Erythroblast (primary cell): ENCODE measurements around the gene PLPP6.

ENCODE experiments used
- DNase-seq, 2 experiments: peaks; one replicate each; lab custom pipeline; 2025; lab: John Stamatoyannopoulos, UW
- GATA1 ChIP-seq: IDR thresholded peaks from 2 replicates; pipeline ENCODE4 v1.6.1; 2011; ENCODE audit warnings: low read depth, mild to moderate bottlenecking, control low read depth, low read length, moderate library complexity
- POLR2A ChIP-seq: IDR thresholded peaks from 2 replicates; pipeline ENCODE4 v1.6.1; 2011; ENCODE audit warnings: mild to moderate bottlenecking, low read length

PLPP6 gene

GRCh38 chr9:4674783-4675182, 12.7 kb downstream of the PLPP6 start:
- TF ChIP-seq POLR2A (no peak), GATA1 (no peak)
- no peak for DNase-seq

DNA sequence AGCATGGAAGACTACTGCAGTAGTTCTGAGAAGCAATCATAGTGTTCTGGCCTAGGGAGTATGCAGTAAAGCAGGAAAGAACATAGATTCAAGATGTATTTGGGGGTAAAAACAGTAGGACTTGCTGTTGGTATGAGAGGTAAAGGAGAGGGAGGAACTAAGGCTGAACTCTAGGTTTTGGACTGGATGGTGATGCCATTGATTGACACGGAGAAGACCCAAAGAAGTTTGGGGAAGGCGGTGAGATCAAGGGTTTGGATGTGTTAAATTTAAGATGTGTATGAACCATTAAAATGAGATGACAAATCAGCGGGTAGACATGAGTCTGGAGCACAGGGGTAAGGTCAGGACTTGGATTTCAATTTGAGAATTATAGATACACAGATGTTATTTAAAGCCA, 15.3 kb downstream of the PLPP6 start:
- TF ChIP-seq POLR2A (no peak), GATA1 (no peak)
- DNase-seq, result no peak

- no peak for TF ChIP-seq GATA1
- TF ChIP-seq POLR2A, result no peak
- DNase-seq, result peak; percentile 76 to 83
Observed at GRCh38 chr9:4678679-4679267, 16.7 kb downstream of the PLPP6 start.

DNA sequence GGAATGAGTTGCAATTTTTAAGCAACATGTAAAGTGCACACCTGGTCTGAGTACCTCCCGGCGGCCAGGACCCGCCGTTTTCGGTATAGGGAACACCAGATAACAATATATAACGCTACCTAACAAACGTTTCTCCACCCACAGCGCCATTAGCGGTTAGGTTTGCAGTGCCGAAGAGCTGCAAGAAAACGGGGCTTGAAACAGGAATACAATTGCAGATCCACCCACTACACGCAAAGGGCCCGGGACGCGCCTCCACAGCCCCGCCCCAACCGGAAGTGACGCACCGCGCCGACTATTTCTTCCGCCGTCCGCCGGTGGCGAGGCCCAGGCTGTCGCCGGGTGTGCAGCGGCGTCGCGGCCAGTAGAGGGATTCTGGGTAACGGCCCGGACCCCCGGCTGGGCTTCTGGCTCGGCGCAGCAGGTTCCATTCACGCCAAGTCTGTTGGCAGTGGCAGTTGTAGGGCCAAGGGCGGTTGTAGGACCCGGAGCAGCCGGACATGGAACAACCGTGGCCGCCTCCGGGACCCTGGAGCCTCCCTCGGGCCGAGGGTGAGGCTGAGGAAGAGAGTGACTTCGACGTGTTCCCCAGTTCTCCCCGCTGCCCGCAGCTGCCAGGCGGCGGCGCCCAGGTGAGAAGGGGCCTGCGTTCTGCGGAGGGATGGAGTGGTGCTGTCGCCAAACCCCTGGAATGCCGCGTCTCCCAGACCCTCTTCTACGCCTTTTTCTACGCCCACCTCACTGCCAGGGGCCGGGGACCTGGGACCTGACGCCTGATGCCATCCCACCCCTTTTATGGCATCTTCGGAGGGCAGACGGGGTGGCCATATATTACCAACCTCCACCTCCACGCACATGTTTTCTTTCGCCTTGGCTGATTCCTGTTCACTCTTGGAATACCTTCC, 17.4 kb downstream of the PLPP6 start, which contains the start of gene CDC37L1:
Gene CDC37L1 (plus strand): TSS at position 302 of the 905 bp plus-strand sequence. CDS start 199 bp downstream, at position 501.
- TF ChIP-seq POLR2A (peak; percentile 99), GATA1 (no peak)
- peak; percentile 98 to 99 for DNase-seq

DNA sequence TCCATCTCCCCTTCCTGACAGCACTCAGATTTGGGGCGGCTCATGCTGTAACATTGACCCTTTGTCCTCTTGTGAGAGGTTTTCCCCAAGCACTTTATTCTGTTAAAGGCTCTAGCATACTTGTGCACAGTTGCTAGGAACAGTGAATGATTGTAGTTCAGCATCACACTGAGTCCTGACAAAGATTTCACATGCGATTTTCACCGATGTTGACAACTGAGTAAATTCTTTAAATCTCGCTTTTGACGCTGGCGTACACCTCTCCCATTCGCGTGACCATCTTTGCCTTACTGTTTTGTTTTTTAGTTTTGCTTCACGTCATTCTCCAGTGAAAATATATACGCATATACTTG, 18.1 kb downstream of the PLPP6 start:
- TF ChIP-seq GATA1 (no peak), POLR2A (no peak)
- peak; percentile 56 to 77 for DNase-seq

- TF ChIP-seq POLR2A, result no peak
- no peak for TF ChIP-seq GATA1
- DNase-seq, result peak; percentile 65 to 82
Observed at GRCh38 chr9:4680750-4681149, 18.7 kb downstream of the PLPP6 start.

DNA sequence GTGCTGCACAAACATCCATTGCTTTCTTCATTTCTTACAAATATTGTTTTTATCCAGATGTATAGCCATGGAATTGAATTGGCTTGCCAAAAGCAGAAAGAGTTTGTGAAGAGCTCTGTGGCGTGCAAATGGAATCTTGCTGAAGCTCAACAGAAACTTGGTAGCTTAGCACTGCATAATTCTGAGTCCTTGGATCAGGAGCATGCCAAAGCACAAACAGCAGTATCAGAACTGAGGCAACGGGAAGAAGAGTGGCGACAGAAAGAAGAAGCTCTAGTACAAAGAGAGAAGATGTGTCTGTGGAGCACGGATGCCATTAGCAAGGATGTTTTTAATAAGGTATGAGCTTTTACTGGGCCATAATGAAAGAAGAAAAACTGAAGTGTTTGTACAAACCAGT, 22.7 kb downstream of the PLPP6 start:
- TF ChIP-seq GATA1, result no peak
- no peak for TF ChIP-seq POLR2A
- DNase-seq, result no peak

- TF ChIP-seq POLR2A, result no peak
- no peak for TF ChIP-seq GATA1
- DNase-seq, result peak; percentile 67 to 72
Observed at GRCh38 chr9:4686112-4686511, 24.0 kb downstream of the PLPP6 start.

GRCh38 chr9:4686584-4686983, 24.5 kb downstream of the PLPP6 start:
- TF ChIP-seq POLR2A, result no peak
- TF ChIP-seq GATA1, result no peak
- peak; percentile 38 to 42 for DNase-seq

- TF ChIP-seq POLR2A, result no peak
- TF ChIP-seq GATA1, result no peak
- peak; percentile 31 to 59 for DNase-seq
Observed at GRCh38 chr9:4689021-4689420, 26.9 kb downstream of the PLPP6 start.

- no peak for TF ChIP-seq GATA1
- TF ChIP-seq POLR2A, result no peak
- peak; percentile 20 to 37 for DNase-seq
Observed at GRCh38 chr9:4689687-4690104, 27.6 kb downstream of the PLPP6 start.

GRCh38 chr9:4690144-4690543, 28.1 kb downstream of the PLPP6 start:
- no peak for TF ChIP-seq GATA1
- TF ChIP-seq POLR2A, result no peak
- no peak for DNase-seq

GRCh38 chr9:4691795-4692194, 29.7 kb downstream of the PLPP6 start:
- no peak for TF ChIP-seq POLR2A
- DNase-seq, result peak; percentile 25 to 65

GRCh38 chr9:4700091-4700490, 38.0 kb downstream of the PLPP6 start:
- DNase-seq, result peak; percentile 68 to 80
- TF ChIP-seq POLR2A (no peak), GATA1 (no peak)
